Smooth muscle cell (in vitro differentiated cells): ENCODE data around the gene NUDT22. TPM values are rescaled to one million over a fixed set of nuclear protein-coding genes. Genes with fewer than 3 reads are reported as not detected.

Experiments used
- DNase-seq: peaks from one replicate; lab custom pipeline; 2025; ENCODE audit not compliant: unreplicated experiment; lab: John Stamatoyannopoulos, UW
- H2AFZ ChIP-seq: fragments of 200-600 bp; sonication (generic); 2 replicates; pipeline ENCODE4 v1.6.0; 2016; ENCODE audit warnings: antibody characterized with exemption, low read depth, mild to moderate bottlenecking
- H3F3A ChIP-seq: fragments of 200-600 bp; sonication (generic); 2 replicates; pipeline ENCODE4 v1.6.0; 2017; ENCODE audit warnings: antibody characterized with exemption, low read depth
- H3K27ac ChIP-seq: fragments of 200-600 bp; sonication (generic); 2 replicates; pipeline ENCODE4 v1.5.1; 2016; ENCODE audit warnings: low read depth, mild to moderate bottlenecking
- H3K27me3 ChIP-seq: fragments of 200-600 bp; sonication (generic); 2 replicates; pipeline ENCODE4 v1.6.1; 2016; ENCODE audit warnings: low read depth, mild to moderate bottlenecking
- H3K36me3 ChIP-seq: fragments of 200-600 bp; sonication (generic); 2 replicates; pipeline ENCODE4 v1.5.1; 2016; ENCODE audit warnings: low read depth
- H3K4me1 ChIP-seq: fragments of 200-600 bp; sonication (generic); 2 replicates; pipeline ENCODE4 v1.5.1; 2016; ENCODE audit warnings: low read depth
- H3K4me2 ChIP-seq: fragments of 200-600 bp; sonication (generic); 2 replicates; pipeline ENCODE4 v1.6.0; 2016; ENCODE audit warnings: mild to moderate bottlenecking
- H3K4me3 ChIP-seq: fragments of 200-600 bp; sonication (generic); 2 replicates; pipeline ENCODE4 v1.5.1; 2016; ENCODE audit warnings: mild to moderate bottlenecking
- H3K79me2 ChIP-seq: fragments of 200-600 bp; sonication (generic); 2 replicates; pipeline ENCODE4 v1.6.0; 2016; ENCODE audit warnings: low read depth, mild to moderate bottlenecking
- H3K9ac ChIP-seq: fragments of 200-600 bp; sonication (generic); 2 replicates; pipeline ENCODE4 v1.6.0; 2016; ENCODE audit warnings: low read depth
- H3K9me3 ChIP-seq: fragments of 200-600 bp; sonication (generic); replicated peaks from 2 replicates; pipeline ENCODE4 v1.5.1; 2016; ENCODE audit warnings: low read depth
- H4K20me1 ChIP-seq: fragments of 200-600 bp; sonication (generic); 2 replicates; pipeline ENCODE4 v1.6.0; 2016; ENCODE audit warnings: low read depth
- CTCF ChIP-seq: fragments of 200-600 bp; sonication (generic); IDR thresholded peaks from 2 replicates; pipeline ENCODE4 v1.5.1; 2017; ENCODE audit warnings: borderline replicate concordance, mild to moderate bottlenecking, antibody characterized with exemption; ENCODE audit not compliant: insufficient read depth, poor library complexity, severe bottlenecking
- WGBS: methylation state at CpG from one replicate; pipeline ENCODE4 v1.1.7; 2016; ENCODE audit warnings: low lambda C conversion rate; 5-methylcytosine and 5-hydroxymethylcytosine counted together
- polyA plus RNA-seq: library from polyadenylated mRNA; unstranded; fragments of >200 nt; fragmentation: Nextera tagmentation; extraction: Ambion mirVana; gene quantifications from 2 replicates; pipeline ENCODE4 v1.2.1, GENCODE V29; 2016
- total RNA-seq: library from RNA; depleted of rRNA; stranded (reverse); fragments of >200 nt; gene quantifications from 2 replicates; pipeline ENCODE4 v1.2.3, GENCODE V29; 2014

Gene NUDT22
- total and polyA plus RNA-seq, 2 experiments from 2014 or later = 51.5 to 82.1 TPM

- TF ChIP-seq CTCF = no peak
- peak within 1 kb of the TSS; percentile 84 for H2AFZ ChIP-seq
- no peaks in the 10 kb centered on the region for H3K9me3 ChIP-seq
- DNase-seq = peak; percentile 75
- H3F3A ChIP-seq = no peaks in the 10 kb centered on the region
- peaks cover 22% of the 10 kb centered on the region for H3K79me2 ChIP-seq
- H4K20me1 ChIP-seq = no peaks in the 10 kb centered on the region
- peak within 1 kb of the TSS; percentile 61 for H3K9ac ChIP-seq
- no peaks in the 10 kb centered on the region for H3K27me3 ChIP-seq
- under 1% methylated on average over 58 of the region's 62 CpGs for WGBS
- H3K4me1 ChIP-seq = peaks cover 19% of the 10 kb centered on the region
- peak within 1 kb of the TSS; percentile 79 for H3K4me3 ChIP-seq
- peak within 1 kb of the TSS; percentile 97 for H3K4me2 ChIP-seq
- H3K27ac ChIP-seq = peak within 1 kb of the TSS; percentile 44
- H3K36me3 ChIP-seq = no peaks in the 10 kb centered on the region
These were observed 4.3 kb downstream of the NUDT22 start, which contains the start of gene DNAJC4 for GRCh38 chr11:64230171-64230984. Gene DNAJC4, plus strand, starts transcription at chr11:64230548. Its CDS starts 307 bp downstream, at chr11:64230855.

GRCh38 chr11:64230985-64231365 is 4.9 kb downstream of the NUDT22 start:
- Histone ChIP-seq H3K79me2 (peaks cover 22% of the 10 kb centered on the region), H3K4me2 (peak overlapping the region; percentile 97), H3K4me3 (peak overlapping the region; percentile 79), H3K4me1 (peaks cover 19% of the 10 kb centered on the region), H3K9ac (peak overlapping the region; percentile 61), H3F3A (no peaks in the 10 kb centered on the region), H3K27me3 (no peaks in the 10 kb centered on the region), H3K36me3 (no peaks in the 10 kb centered on the region), H3K27ac (peak overlapping the region; percentile 3), H3K9me3 (no peaks in the 10 kb centered on the region), H4K20me1 (peaks cover 4% of the 10 kb centered on the region), H2AFZ (peak overlapping the region; percentile 84)
- no peak for TF ChIP-seq CTCF
- 12% methylated on average over 8 of the region's 8 CpGs for WGBS
- no peak for DNase-seq

- peaks cover 18% of the 10 kb centered on the region for H3K4me1 ChIP-seq
- 89% methylated on average over 7 of the region's 7 CpGs for WGBS
These were observed 5.5 kb downstream of the NUDT22 start for GRCh38 chr11:64231546-64231945.

More at GRCh38 chr11:64231546-64231945, 5.5 kb downstream of the NUDT22 start:
- no peaks in the 10 kb centered on the region for H3F3A ChIP-seq
- H3K79me2 ChIP-seq = peaks cover 18% of the 10 kb centered on the region
- H3K27ac ChIP-seq = no peak overlapping the region
- peak overlapping the region; percentile 97 for H3K4me2 ChIP-seq
- H3K27me3 ChIP-seq = no peaks in the 10 kb centered on the region
- peaks cover 4% of the 10 kb centered on the region for H4K20me1 ChIP-seq
- H3K9me3 ChIP-seq = no peaks in the 10 kb centered on the region
- H3K4me3 ChIP-seq = no peak overlapping the region
- H2AFZ ChIP-seq = no peak overlapping the region
- TF ChIP-seq CTCF = no peak
- no peaks in the 10 kb centered on the region for H3K36me3 ChIP-seq
- DNase-seq = no peak
- no peak overlapping the region for H3K9ac ChIP-seq
